Adrenal gland (tissue), 5 donors: ENCODE data around the gene RPS6KC1.
"Not testable (repeated sequence)": the region's sequence is repeated elsewhere in the genome, so short reads cannot be mapped to it uniquely, and the experiment has no call there.

Experiments
- CTCF ChIP-seq, 6 experiments: fragments of 450-650 bp in 4 of 6; fragments of 200-600 bp in 2 of 6; sonication (generic) in 1 of 6; IDR thresholded peaks; 1 replicate in 5 of 6; 2 replicates in 1 of 6; pipeline versions ENCODE4 v1.5.1 to v1.8.0; 2016 to 2021; ENCODE audit warnings: antibody characterized with exemption in 6 of 6, mild to moderate bottlenecking in 2 of 6, moderate library complexity in 1 of 6
- POLR2A ChIP-seq, 2 donors: fragments of 450-650 bp; IDR thresholded peaks; one replicate each; pipeline ENCODE4 v1.6.1; 2017; ENCODE audit warnings: antibody characterized with exemption in 2 of 2, mild to moderate bottlenecking in 2 of 2, moderate library complexity in 1 of 2
- donor health status: DM: no; HTN: no; CAD: no.

GRCh38 chr1:213160442-213160841, 109.4 kb downstream of the RPS6KC1 start:
- not testable (repeated sequence) for TF ChIP-seq CTCF, POLR2A (IDR thresholded peaks at IDR 0.05)
